GM12878 (cell line): ENCODE measurements around the gene CDC16. TPM values are rescaled to one million over a fixed set of nuclear protein-coding genes. Genes with fewer than 3 reads are reported as not detected.

Experiments
- ATAC-seq: fragments of 200-7000 bp; cut with Tn5 transposase; 3 replicates; pipeline ENCODE4 v1.9.1; 2020; ENCODE audit warnings: mild to moderate bottlenecking, moderate library complexity
- BruUV-seq: library from RNA; stranded (reverse); fragments of 400-500 nt; replicated peaks from 2 replicates; lab custom pipeline; 2021; lab: Mats Ljungman, UMichigan
- CTCF ChIA-PET: fragments of 300-600 bp; sonication (Branson Sonifier 250); formaldehyde crosslinking; extraction: SDS; loops from one replicate; lab custom pipeline; 2021; ENCODE audit warnings: inconsistent platforms; lab: Yijun Ruan, JAX
- POLR2A ChIA-PET: fragments of 350-600 bp; formaldehyde crosslinking; extraction: SDS; loops from one replicate; lab custom pipeline; 2021; ENCODE audit warnings: inconsistent platforms; lab: Charles Lee
- RAD21 ChIA-PET: fragments of 300-600 bp; sonication (Branson Sonifier 250); formaldehyde crosslinking; loops from one replicate; lab custom pipeline; 2023; ENCODE audit warnings: antibody characterized with exemption; ENCODE audit not compliant: unreplicated experiment; lab: Charles Lee
- SMC1A ChIA-PET: fragments of 300-600 bp; sonication (Branson Sonifier 250); formaldehyde crosslinking; loops from one replicate; lab custom pipeline; 2023; ENCODE audit not compliant: unreplicated experiment, uncharacterized antibody; lab: Charles Lee
- DNase-seq: peaks from one replicate; pipeline ENCODE4 v3.0.0-alpha.2; 2011; ENCODE audit warnings: low read depth, low spot score
- FAIRE-seq: peaks from 3 replicates; lab custom pipeline; 2011; peaks lifted over from hg19 to GRCh38; lab: Jason Lieb, UNC
- H2AFZ ChIP-seq: 2 replicates; pipeline ENCODE4 v1.6.0; 2011; ENCODE audit warnings: low read depth, low read length, control low read depth; ENCODE audit not compliant: control insufficient read depth
- H3K27ac ChIP-seq: 2 replicates; pipeline ENCODE4 v1.5.1; 2011; ENCODE audit warnings: control low read depth; ENCODE audit not compliant: control insufficient read depth, insufficient read depth
- H3K27me3 ChIP-seq, 2 experiments: replicated peaks in 1 of 2; 2 replicates each; pipeline versions ENCODE4 v1.6.0 to v1.6.1; 2011; ENCODE audit warnings: low read length in 1 of 2; ENCODE audit not compliant: control insufficient read depth in 2 of 2, insufficient read depth in 2 of 2
- H3K36me3 ChIP-seq, 2 experiments: 2 replicates each; pipeline ENCODE4 v1.5.1; 2011; ENCODE audit warnings: low read length in 1 of 2; ENCODE audit not compliant: control insufficient read depth in 2 of 2, insufficient read depth in 2 of 2
- H3K4me1 ChIP-seq: 2 replicates; pipeline ENCODE4 v1.6.1; 2011; ENCODE audit warnings: mild to moderate bottlenecking, low read length, moderate library complexity, mixed read lengths; ENCODE audit not compliant: control insufficient read depth, insufficient read depth
- H3K4me2 ChIP-seq: 2 replicates; pipeline ENCODE4 v1.6.0; 2011; ENCODE audit warnings: control low read depth; ENCODE audit not compliant: control insufficient read depth, insufficient read depth
- H3K4me3 ChIP-seq: fragments of 200-600 bp; sonication (generic); 2 replicates; pipeline ENCODE4 v1.5.1; 2016
- H3K79me2 ChIP-seq: 2 replicates; pipeline ENCODE4 v1.6.0; 2011; ENCODE audit warnings: low read length; ENCODE audit not compliant: control insufficient read depth, insufficient read depth
- H3K9ac ChIP-seq: 2 replicates; pipeline ENCODE4 v1.8.0; 2011; ENCODE audit warnings: low read length, control low read depth, mixed read lengths; ENCODE audit not compliant: control insufficient read depth, insufficient read depth
- H3K9me3 ChIP-seq: replicated peaks from 3 replicates; pipeline ENCODE4 v1.5.1; 2011; ENCODE audit warnings: mild to moderate bottlenecking, low read length; ENCODE audit not compliant: control insufficient read depth, insufficient read depth
- H4K20me1 ChIP-seq: 2 replicates; pipeline ENCODE4 v1.6.0; 2011; ENCODE audit not compliant: control insufficient read depth, insufficient read depth
- IRF4 ChIP-seq: IDR thresholded peaks from 2 replicates; pipeline ENCODE4 v1.6.1; 2011; ENCODE audit warnings: low read depth, low read length
- NFYB ChIP-seq: IDR thresholded peaks from 2 replicates; pipeline ENCODE4 v1.6.1; 2011; ENCODE audit warnings: low read depth, mild to moderate bottlenecking, low read length, improper control_type of control experiment, moderate library complexity; ENCODE audit not compliant: insufficient read depth
- NR2C1 ChIP-seq: fragments of 450-650 bp; IDR thresholded peaks from 2 replicates; pipeline ENCODE4 v1.6.1; 2017; ENCODE audit warnings: antibody characterized with exemption, mild to moderate bottlenecking, moderate library complexity
- POLR2A ChIP-seq: IDR thresholded peaks from 2 replicates; pipeline ENCODE4 v1.6.1; 2011; ENCODE audit warnings: low read depth, mild to moderate bottlenecking, low read length
- RAD51 ChIP-seq: fragments of 450-650 bp; IDR thresholded peaks from 2 replicates; pipeline ENCODE4 v1.6.1; 2016; ENCODE audit warnings: moderate library complexity, mild to moderate bottlenecking, inconsistent platforms
- RCOR1 ChIP-seq: conservative IDR thresholded peaks from 2 replicates; pipeline ENCODE4 v1.6.1; 2012; ENCODE audit warnings: low read depth, low read length, improper control_type of control experiment
- STAT1 ChIP-seq: fragments of 450-650 bp; conservative IDR thresholded peaks from 2 replicates; pipeline ENCODE4 v1.6.1; 2014; ENCODE audit warnings: antibody characterized with exemption, mild to moderate bottlenecking
- ZNF274 ChIP-seq: IDR thresholded peaks from one replicate; pipeline ENCODE4 v1.8.0; 2011; ENCODE audit not compliant: insufficient read length, insufficient read depth
- WGBS: methylation state at CpG from one replicate; pipeline ENCODE4 v1.1.6; 2016; ENCODE audit warnings: low lambda C conversion rate; ENCODE audit not compliant: insufficient replicate concordance, insufficient coverage; ENCODE audit errors: missing lambda C conversion rate; 5-methylcytosine and 5-hydroxymethylcytosine counted together
- in situ Hi-C: fragments of 300-500 bp; cut with MboI; formaldehyde crosslinking; loops from 9 replicates; pipeline ENCODE4 v1.14.3; 2018; ENCODE audit warnings: mixed read lengths
- intact Hi-C: fragments of 100-400 bp; cut with micrococcal nuclease; formaldehyde crosslinking; loops from one replicate; pipeline ENCODE4 v1.14.2; 2022; ENCODE audit not compliant: unreplicated experiment
- polyA plus RNA-seq, 11 experiments: library from polyadenylated mRNA; depleted of rRNA in 4 of 11; unstranded in 6 of 11; stranded (reverse) in 5 of 11; fragments of >200 nt; fragmentation: Nextera tagmentation in 4 of 11; fragmentation: Illumina TruSeq in 1 of 11; extraction: Ambion mirVana in 4 of 11; extraction: Trizol in 1 of 11; gene quantifications; 1 replicate in 1 of 11; 2 replicates in 10 of 11; pipeline versions ENCODE4 v1.2.1 to v1.2.3, GENCODE V29; 2011 to 2016; ENCODE audit warnings: inconsistent platforms in 2 of 11, missing spikeins in 2 of 11, low read depth in 1 of 11
- total RNA-seq, 4 experiments: library from RNA; depleted of rRNA in 3 of 4; stranded (reverse); fragments of >200 nt in 3 of 4; fragmentation: Illumina TruSeq in 1 of 4; extraction: Trizol in 1 of 4; gene quantifications; 2 replicates each; pipeline versions ENCODE4 v1.2.1 to v1.2.3, GENCODE V29; 2013 to 2021
- TF ChIP-seq, protein P1 (sequence below): fragments of 450-650 bp; IDR thresholded peaks from 2 replicates; pipeline ENCODE4 v1.6.1; 2016; ENCODE audit warnings: mild to moderate bottlenecking, moderate library complexity, borderline replicate concordance
- TF ChIP-seq, protein P2 (sequence below): fragments of 150-350 bp; IDR thresholded peaks from 2 replicates; pipeline ENCODE4 v1.6.1; 2014; ENCODE audit warnings: mild to moderate bottlenecking, low read depth, low read length

The CDC16 gene
- total and polyA plus RNA-seq, 10 of the 15 experiments (the other 5 are each of a cell fraction or from before 2014, with no cell fraction given) = 15.4 to 92.9 (median 31.4) TPM

DNA sequence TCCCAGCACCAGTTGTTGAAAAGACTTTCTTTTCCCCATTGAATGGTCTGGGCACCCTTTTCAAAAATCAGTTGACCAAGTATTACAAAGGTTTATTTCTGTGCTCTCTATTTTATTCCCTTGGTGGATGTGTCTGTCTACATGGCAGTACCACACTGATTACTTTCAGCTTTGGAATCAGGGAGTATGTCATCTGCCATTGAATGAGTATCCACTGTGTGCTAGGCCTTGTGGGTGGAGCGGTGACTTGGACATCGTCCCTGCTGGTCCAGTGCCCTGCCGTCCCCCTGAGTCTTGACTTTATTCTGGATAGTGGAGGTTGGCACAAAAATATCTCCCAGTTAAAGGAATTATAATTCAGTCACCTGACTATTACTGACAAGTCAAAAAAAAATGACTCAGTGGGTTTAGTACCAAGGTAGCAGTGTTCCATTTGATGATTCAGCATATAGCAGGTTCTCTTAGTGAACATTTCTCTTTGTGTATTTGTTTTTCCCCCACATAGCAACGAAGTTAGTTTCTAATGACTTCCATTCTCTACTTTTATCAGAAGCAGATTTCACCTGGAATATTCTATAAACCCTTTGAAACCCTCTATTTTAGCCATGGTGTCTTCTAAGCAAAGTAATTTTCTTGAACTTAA lies 50.6 kb downstream of the CDC16 start (continued):
- TF ChIP-seq, protein P1, sequence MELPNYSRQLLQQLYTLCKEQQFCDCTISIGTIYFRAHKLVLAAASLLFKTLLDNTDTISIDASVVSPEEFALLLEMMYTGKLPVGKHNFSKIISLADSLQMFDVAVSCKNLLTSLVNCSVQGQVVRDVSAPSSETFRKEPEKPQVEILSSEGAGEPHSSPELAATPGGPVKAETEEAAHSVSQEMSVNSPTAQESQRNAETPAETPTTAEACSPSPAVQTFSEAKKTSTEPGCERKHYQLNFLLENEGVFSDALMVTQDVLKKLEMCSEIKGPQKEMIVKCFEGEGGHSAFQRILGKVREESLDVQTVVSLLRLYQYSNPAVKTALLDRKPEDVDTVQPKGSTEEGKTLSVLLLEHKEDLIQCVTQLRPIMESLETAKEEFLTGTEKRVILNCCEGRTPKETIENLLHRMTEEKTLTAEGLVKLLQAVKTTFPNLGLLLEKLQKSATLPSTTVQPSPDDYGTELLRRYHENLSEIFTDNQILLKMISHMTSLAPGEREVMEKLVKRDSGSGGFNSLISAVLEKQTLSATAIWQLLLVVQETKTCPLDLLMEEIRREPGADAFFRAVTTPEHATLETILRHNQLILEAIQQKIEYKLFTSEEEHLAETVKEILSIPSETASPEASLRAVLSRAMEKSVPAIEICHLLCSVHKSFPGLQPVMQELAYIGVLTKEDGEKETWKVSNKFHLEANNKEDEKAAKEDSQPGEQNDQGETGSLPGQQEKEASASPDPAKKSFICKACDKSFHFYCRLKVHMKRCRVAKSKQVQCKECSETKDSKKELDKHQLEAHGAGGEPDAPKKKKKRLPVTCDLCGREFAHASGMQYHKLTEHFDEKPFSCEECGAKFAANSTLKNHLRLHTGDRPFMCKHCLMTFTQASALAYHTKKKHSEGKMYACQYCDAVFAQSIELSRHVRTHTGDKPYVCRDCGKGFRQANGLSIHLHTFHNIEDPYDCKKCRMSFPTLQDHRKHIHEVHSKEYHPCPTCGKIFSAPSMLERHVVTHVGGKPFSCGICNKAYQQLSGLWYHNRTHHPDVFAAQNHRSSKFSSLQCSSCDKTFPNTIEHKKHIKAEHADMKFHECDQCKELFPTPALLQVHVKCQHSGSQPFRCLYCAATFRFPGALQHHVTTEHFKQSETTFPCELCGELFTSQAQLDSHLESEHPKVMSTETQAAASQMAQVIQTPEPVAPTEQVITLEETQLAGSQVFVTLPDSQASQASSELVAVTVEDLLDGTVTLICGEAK = no peak
- TF ChIP-seq NFYB = no peak

DNA sequence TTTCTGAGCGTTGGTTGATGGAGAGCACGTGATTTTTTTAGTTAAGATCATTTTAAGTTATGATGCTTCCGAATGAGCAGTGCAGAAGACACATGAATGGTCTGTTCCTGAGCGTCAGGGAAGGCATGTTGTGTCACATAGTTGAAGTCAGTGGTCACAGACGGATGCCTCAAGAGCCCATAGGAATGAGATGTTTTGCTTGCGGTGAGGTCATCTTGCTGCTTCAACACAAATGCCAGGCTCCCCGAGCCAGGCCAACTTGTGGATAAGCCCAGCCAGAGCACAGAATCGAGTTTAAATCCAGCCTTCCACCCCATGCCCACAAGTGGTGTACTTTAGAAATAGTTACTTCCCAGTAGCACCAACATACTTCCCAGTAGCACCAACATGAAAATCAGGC lies 52.1 kb downstream of the CDC16 start:
- Histone ChIP-seq H3K79me2 (peaks cover 29% of the 10 kb centered on the region), H3K36me3 (peaks cover 4 to 10% of the 10 kb centered on the region in 2 experiments), H3K9ac (no peak overlapping the region), H3K4me3 (no peak overlapping the region), H3K27me3 (no peaks in the 10 kb centered on the region), H3K4me2 (no peak overlapping the region), H3K27ac (no peak overlapping the region), H4K20me1 (no peaks in the 10 kb centered on the region), H3K9me3 (no peaks in the 10 kb centered on the region), H2AFZ (no peak overlapping the region), H3K4me1 (no peaks in the 10 kb centered on the region)
- no peak for FAIRE-seq
- ChIA-PET SMC1A (interaction anchor here (0.7 to 1.6 kb wide), 2 partner anchors 39 to 136 kb away, joined by 3 to 4 read pairs; no protein-coding TSS in a partner anchor), POLR2A (no interaction called here), CTCF (interaction anchor here (1.0 kb wide), 1 partner anchor 10 kb away, joined by 3 read pairs; no protein-coding TSS in a partner anchor), RAD21 (no interaction called here)
- intact Hi-C loops (no loop called here), in situ Hi-C loops (no loop called here)
- no peak for DNase-seq
- ATAC-seq = no peak
- WGBS = 98% methylated on average over 8 of the region's 8 CpGs
- BruUV-seq = no TSS peak
- TF ChIP-seq STAT1 (no peak), RCOR1 (no peak), RAD51 (no peak), POLR2A (no peak), ZNF274 (no peak), NFYB (no peak), IRF4 (no peak), NR2C1 (no peak)
- TF ChIP-seq, protein P2, sequence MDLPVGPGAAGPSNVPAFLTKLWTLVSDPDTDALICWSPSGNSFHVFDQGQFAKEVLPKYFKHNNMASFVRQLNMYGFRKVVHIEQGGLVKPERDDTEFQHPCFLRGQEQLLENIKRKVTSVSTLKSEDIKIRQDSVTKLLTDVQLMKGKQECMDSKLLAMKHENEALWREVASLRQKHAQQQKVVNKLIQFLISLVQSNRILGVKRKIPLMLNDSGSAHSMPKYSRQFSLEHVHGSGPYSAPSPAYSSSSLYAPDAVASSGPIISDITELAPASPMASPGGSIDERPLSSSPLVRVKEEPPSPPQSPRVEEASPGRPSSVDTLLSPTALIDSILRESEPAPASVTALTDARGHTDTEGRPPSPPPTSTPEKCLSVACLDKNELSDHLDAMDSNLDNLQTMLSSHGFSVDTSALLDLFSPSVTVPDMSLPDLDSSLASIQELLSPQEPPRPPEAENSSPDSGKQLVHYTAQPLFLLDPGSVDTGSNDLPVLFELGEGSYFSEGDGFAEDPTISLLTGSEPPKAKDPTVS = no peak
